Measurements from ENCODE around the gene STAP1. TPM values are rescaled to one million over a fixed set of nuclear protein-coding genes. Genes with fewer than 3 reads are reported as not detected.

Gene STAP1
- total RNA-seq, 2 experiments from 2014 or later = 2.7 to 3.6 TPM

Other genes starting within 250 kb of the STAP1 start
- gene CENPC, start 13.2 kb upstream of the STAP1 start, total RNA-seq = 100 to 1,000 TPM; 115 to 116 TPM
- 10 to 100 TPM; 33.4 to 45.5 TPM for gene UBA6, start 142.4 kb downstream of the STAP1 start, total RNA-seq
- not detected for gene GNRHR, start 195.7 kb downstream of the STAP1 start, total RNA-seq

All from CD4-positive, alpha-beta T cell (primary cell).